GM19193 (cell line): ENCODE data around the gene ATP1A1.

ENCODE experiments used
- POLR2A ChIP-seq: IDR thresholded peaks from 4 replicates; pipeline ENCODE4 v1.6.1; 2011; ENCODE audit not compliant: insufficient read depth, insufficient read length; ENCODE audit errors: extremely low read depth

ATP1A1 gene

DNA sequence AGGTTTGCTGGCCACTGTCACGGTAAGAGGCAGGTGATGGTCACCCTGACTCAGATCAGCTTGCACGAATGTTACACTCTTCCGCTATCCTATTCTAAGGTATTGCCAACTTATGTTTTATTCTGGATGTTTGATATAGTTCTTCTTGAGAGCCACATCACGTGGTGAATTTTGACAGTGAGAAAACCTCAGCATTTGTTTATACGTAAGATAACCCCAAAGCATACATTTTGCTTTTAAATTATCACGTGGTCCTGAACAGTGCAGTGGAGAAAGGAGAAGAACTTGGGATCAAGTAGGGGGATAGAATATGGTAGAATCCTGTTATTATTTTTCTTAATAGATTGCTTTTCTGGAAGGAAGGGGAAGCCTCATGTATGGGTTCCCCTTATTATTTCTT is 16.6 kb downstream of the ATP1A1 start:
- no peak for TF ChIP-seq POLR2A

DNA sequence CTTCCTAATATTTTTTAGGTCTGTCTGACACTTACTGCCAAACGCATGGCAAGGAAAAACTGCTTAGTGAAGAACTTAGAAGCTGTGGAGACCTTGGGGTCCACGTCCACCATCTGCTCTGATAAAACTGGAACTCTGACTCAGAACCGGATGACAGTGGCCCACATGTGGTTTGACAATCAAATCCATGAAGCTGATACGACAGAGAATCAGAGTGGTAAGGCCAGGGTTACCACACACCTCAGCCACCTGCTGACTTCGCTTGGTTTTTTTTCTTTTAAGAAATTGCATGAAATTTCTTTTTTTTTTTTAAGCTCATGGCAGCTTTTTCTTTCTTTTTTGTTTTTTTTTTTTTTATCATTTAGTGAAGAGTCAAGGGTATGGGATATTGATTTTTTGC is 17.2 kb downstream of the ATP1A1 start:
- TF ChIP-seq POLR2A = no peak

DNA sequence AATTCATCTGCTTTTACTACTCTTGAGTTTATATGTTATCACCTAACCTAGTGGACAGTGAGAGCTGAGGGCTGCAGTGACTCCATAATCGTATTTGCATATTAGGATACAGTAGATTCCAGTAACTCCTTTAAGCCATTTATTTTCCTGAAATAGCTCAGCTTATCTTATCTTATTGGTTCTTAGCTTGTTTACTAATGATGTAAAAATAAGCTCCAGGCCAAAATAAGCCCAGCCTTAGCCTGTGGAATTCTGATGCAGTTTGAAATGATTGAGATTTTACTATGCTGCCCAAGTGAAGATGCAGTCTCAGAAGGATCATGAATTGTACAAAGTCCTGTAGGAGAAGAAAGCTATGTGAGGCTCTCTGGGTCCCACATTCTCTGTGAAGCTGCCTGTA is 18.1 kb downstream of the ATP1A1 start:
- TF ChIP-seq POLR2A = no peak

DNA sequence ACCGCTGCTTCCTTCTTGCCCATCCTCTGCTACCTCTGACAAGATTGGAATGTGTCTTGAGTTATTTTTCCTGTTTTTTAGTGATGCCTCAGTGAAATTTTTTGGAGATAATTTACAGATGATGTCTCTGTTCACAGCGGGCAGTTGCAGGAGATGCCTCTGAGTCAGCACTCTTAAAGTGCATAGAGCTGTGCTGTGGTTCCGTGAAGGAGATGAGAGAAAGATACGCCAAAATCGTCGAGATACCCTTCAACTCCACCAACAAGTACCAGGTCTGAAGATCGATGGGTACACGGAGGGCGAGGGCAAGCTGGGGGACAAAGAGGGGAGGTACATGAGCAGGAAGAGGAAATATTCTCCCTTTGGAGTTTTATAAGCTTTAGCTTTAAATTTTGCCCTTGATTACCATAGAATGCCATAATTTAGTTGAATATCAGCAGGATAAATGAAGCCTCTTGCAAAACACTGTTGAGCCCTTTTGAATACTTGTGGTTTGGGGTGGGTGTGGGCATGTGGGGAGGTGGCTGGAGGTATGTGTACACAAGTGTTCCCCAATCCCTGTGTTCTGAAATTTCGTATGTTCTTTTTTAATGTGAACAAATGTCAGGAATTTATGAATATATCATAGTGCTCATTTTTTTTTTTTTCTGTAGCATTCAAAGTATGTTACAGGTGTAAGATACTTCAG is 19.8 kb downstream of the ATP1A1 start:
- no peak for TF ChIP-seq POLR2A

DNA sequence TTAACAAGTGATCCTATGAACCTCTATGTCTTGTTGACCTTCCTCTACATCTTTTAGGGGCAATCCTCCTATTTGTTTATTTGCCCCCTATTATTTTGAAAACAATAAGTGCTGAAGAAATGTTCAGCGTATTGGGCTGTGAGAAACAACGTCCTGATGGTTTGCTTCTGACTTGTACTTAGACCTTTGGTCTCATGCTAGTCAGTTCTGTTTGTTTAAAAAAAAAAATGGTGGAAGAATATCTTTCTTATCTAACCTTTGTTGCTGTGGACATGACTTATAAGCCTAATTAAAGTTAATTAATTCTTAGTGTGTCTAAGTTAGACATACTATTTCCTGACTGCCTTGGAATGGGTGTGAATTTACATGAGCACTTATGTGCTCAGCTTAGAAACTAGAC is 20.7 kb downstream of the ATP1A1 start:
- no peak for TF ChIP-seq POLR2A

DNA sequence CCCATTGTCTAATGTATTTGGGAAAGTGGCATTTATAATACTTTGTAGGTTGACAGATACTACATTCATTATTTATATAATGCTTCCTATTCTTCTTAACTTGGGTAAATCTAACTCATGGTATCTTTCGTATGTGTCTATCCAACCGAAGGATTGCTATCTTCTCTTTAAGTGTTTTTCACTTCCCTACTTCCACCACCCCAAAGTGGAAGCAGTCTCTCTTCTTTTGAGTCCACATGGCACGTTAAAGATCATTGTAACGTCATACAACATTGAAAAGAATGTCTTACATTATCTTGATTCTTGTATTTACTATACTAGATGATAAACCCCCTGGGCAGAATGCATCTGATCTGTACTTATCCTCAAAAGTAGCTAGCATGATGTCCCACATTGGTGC is 21.2 kb downstream of the ATP1A1 start:
- TF ChIP-seq POLR2A = no peak

DNA sequence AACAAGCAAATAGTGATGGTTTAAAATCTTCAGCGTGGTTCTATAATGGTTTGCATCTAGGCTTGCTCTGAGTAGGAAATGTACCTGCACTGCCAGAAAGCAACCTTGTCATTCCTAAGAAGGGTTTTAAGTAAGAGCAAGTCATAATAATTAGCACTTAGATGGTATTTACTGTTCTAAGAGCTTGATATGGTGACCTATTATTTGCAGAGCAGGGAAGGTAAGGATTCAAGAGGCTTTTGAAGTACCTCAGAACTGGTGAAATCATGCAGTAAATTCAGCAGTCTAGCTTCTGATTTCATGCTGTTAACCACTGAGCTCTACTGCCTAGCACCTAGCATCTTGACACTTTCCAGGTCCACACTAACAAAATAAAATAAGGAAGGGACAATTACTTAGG is 23.7 kb downstream of the ATP1A1 start:
- TF ChIP-seq POLR2A = no peak

DNA sequence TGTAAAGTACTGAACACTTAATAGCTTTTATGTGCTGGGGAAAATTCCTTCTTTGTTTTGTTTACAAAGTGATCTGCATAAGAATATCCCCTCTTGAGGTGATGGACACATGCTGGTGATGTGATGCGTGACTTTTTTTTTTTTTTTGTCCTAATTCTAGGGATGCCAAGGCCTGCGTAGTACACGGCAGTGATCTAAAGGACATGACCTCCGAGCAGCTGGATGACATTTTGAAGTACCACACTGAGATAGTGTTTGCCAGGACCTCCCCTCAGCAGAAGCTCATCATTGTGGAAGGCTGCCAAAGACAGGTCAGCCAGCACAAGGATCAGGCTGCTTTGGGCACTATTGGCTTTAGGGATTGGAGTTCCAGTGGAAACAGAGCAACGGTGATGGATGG is 24.7 kb downstream of the ATP1A1 start:
- no peak for TF ChIP-seq POLR2A

DNA sequence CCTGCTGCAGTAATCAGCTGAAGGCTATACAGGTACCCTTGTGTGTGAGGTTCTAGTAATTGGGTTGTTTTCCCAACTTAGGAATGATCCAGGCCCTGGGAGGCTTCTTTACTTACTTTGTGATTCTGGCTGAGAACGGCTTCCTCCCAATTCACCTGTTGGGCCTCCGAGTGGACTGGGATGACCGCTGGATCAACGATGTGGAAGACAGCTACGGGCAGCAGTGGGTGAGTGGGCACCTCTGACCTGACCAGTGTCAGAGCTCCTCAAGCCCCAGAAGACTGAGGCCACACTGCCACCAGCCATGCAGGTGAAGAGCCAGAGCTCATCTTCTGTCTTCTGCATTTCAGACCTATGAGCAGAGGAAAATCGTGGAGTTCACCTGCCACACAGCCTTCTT is 27.7 kb downstream of the ATP1A1 start:
- no peak for TF ChIP-seq POLR2A

DNA sequence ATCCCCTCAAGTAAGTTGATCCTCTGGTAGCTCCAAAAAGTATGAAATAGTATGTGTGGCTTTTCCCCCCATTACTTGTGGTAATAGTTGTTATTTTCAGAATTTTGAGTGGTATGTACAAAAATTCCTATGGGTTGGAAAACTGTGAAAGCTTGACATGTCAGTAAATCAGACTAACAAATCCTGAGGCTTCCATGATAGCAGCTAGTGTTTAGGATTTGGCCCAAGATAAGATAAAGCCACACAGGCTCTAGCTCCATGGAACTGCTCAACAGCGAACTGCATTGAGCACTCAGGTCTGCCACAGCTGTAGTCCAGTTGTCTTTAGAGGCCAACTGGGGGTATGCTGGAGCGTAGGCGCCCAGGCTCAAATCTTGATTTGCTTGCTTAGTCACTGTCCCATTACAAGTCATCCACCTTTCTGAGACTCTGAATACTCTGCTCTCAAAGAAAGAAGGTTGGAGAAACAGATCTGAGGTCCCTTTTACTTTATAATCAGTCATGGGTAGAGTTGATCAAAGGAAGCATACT is 28.7 kb downstream of the ATP1A1 start:
- no peak for TF ChIP-seq POLR2A

DNA sequence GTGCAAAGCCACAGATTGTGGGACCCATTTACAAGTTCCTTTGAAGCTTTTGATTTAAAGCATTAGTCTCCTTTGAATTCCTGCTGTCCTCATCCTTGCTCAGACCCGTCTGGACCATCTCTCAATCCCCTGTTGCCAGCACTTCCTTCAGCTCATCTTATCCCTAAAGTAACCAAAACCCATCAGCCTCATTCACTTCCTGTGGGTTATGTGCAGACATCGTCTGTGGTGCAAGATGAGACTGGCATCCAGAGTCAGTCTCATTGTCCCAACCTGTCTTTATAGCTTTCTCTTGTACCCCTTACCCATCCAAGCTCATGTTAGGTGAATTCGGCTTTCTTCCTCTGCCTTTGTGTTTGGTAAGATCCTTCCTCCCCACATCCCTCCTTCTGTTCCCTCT is 29.3 kb downstream of the ATP1A1 start:
- no peak for TF ChIP-seq POLR2A

DNA sequence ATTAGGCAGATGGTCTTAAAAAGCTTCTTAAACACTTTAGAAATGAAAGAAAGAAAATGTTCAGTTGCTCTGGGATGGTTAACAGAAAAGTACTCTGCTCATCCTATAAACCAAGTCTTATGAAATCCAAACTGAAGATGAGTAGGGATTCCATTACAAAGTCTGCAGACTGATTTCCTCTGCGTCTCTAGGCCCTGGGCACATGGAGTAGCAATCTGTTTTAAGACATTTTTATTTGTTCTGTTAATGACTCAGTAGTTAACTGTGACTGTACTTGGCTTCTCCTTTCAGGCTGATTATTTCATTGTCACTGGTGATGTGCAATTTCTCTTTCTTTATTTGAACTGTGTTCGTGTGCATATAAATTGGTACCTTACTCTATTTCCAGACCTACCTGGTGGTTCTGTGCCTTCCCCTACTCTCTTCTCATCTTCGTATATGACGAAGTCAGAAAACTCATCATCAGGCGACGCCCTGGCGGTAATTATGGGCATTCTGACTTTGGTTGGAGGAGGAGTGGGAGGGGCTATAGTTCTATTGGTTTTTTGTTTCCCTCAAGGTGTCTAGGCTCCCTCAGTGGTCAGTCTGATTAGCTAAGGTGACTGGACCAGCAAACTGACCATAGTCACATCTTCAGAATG is 30.6 kb downstream of the ATP1A1 start:
- TF ChIP-seq POLR2A = no peak

DNA sequence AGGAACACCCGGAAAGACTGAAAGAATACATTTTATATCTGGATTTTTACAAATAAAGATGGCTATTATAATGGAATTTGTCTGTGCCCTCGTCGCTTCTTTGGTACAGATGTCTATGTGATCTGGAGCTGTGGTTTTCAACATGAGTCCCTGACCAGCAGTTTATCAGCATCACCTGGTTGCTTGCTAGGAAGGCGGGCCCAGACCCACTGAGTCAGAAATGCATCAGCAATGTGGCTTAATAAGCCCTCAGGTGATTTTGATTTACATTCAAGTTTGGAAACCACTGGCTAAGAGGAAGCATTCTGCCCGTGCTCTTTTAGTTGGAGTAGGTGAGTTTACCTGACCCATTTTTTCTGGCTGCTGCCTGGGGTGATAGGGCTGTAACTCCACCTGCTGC is 31.7 kb downstream of the ATP1A1 start:
- TF ChIP-seq POLR2A = no peak

DNA sequence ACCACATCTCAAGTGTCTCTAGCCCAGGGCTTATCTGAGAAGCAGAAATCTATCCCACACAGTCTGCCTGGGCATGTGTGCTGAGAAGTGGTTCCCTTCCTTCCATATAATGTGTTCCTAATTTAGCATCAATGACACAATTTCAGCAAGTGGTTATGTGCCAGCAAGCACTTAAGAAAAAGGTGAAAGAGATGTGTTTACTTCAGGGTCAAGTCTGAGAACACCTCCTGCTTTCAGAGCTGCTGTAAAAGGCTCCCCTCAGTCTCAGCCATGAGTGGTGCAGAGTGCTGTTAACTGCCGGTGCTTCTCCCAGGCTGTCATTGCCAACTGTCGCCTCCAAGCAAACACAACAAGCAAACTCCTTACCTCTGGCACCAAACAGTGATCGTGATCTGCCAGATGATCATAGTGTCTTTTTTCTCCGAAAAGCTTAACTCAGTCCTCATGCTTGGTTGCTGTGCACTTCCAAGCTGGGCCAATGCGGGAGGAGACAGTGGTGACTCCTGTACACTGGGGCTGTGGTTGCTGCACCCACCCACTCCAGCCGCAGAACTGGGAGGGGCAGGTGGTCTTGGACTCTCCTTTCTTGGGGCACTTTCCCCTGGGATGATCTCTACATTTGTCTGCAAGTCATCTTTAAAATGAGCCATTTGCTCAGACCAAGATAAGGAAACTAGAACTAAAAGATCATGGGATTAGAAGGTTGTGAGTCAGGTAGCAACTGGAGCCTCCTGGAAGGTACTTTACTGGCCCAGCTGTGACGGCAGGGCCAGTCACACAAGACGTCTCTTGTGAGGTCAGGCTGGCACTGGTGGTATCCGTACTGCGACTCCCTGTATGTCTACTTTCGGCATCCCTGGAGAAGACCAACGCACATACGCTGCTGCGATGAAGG is 32.4 kb downstream of the ATP1A1 start:
- no peak for TF ChIP-seq POLR2A

DNA sequence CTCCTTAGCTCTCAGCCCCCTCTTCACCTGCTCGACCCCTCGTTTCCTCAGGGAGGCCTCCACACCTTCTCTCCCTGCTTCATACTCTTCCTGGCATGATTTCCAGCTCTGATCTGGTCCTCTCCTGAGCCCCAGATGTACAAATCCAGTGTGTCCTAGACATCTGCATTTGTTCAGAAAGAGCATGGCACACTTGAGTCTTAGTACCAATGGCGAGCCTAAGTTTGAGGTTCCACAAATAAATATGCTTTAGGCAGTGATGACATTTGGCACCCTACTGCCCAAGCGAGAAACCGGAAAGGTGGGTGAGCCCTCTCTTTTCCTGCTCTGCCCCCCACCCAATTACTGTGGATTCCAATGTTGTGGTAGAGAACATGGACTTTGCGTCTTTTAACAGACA is 34.0 kb downstream of the ATP1A1 start:
- TF ChIP-seq POLR2A = no peak
